Activated CD4-positive, alpha-beta T cell treated with anti-CD3 and anti-CD28 coated beads, Interleukin-2, amount 50 U/mL, for 48 hours (primary cell): ENCODE data around the gene CSPG4.
"Not testable (repeated sequence)": the region's sequence is repeated elsewhere in the genome, so short reads cannot be mapped to it uniquely, and the experiment has no call there.

Experiments used
- DNase-seq, 2 experiments: peaks; one replicate each; pipeline ENCODE4 v3.0.0-alpha.2; 2020

CSPG4 gene

GRCh38 chr15:75646112-75646943, 66.3 kb downstream of the CSPG4 start:
- DNase-seq = no peak

GRCh38 chr15:75644376-75644775, 68.3 kb downstream of the CSPG4 start:
- no peak for DNase-seq

GRCh38 chr15:75641603-75642002, 71.0 kb downstream of the CSPG4 start:
- no peak for DNase-seq

- no peak for DNase-seq
These were observed 71.5 kb downstream of the CSPG4 start for GRCh38 chr15:75641179-75641503.

GRCh38 chr15:75640483-75641178, 72.0 kb downstream of the CSPG4 start:
- DNase-seq = peak; percentile 48 to 68

GRCh38 chr15:75639709-75640482, 72.8 kb downstream of the CSPG4 start, which contains the start of gene IMP3:
Gene IMP3, minus strand, starts transcription at chr15:75640224. Its CDS starts 56 bp downstream, at chr15:75640168.
- peak; percentile 91 to 95 for DNase-seq

- DNase-seq = no peak
These were observed 73.4 kb downstream of the CSPG4 start for GRCh38 chr15:75639191-75639708.

- no peak for DNase-seq
These were observed 75.2 kb downstream of the CSPG4 start for GRCh38 chr15:75637245-75638009.

GRCh38 chr15:75636026-75636425, 76.6 kb downstream of the CSPG4 start:
- no peak for DNase-seq

- DNase-seq = not testable (repeated sequence)
These were observed 78.7 kb downstream of the CSPG4 start for GRCh38 chr15:75633922-75634321.

- DNase-seq = no peak
These were observed 80.7 kb downstream of the CSPG4 start for GRCh38 chr15:75631935-75632334.

GRCh38 chr15:75625542-75626347, 86.9 kb downstream of the CSPG4 start, which contains the start of gene SNUPN:
Gene SNUPN, minus strand, starts transcription at chr15:75625725. Its CDS starts 4,674 bp downstream, at chr15:75621051.
- peak; percentile 95 to 96 for DNase-seq
